Upper lobe of right lung (tissue), 1 donor: ENCODE results near the gene XRRA1. TPM values are rescaled to one million over a fixed set of nuclear protein-coding genes. Genes with fewer than 3 reads are reported as not detected.

Source experiments
- ATAC-seq: fragments of 200-7000 bp; cut with Tn5 transposase; one replicate; pipeline ENCODE4 v1.9.1; 2020; ENCODE audit warnings: mild to moderate bottlenecking, moderate library complexity
- DNase-seq: peaks from one replicate; pipeline ENCODE4 v3.0.0-alpha.2; 2020
- H3K27ac ChIP-seq: fragments of 200-600 bp; one replicate; pipeline ENCODE4 v1.8.0; 2022
- H3K27me3 ChIP-seq: fragments of 200-600 bp; one replicate; pipeline ENCODE4 v1.8.0; 2022; ENCODE audit warnings: mild to moderate bottlenecking
- H3K36me3 ChIP-seq: fragments of 200-600 bp; one replicate; pipeline ENCODE4 v1.8.0; 2022
- H3K4me1 ChIP-seq: fragments of 200-600 bp; one replicate; pipeline ENCODE4 v1.8.0; 2022
- H3K4me3 ChIP-seq: fragments of 200-600 bp; one replicate; pipeline ENCODE4 v1.8.0; 2022; ENCODE audit warnings: mild to moderate bottlenecking
- H3K9me3 ChIP-seq: fragments of 200-600 bp; one replicate; pipeline ENCODE4 v1.8.0; 2022
- CTCF ChIP-seq: fragments of 200-600 bp; IDR thresholded peaks from one replicate; pipeline ENCODE4 v1.8.0; 2022; ENCODE audit warnings: antibody characterized with exemption
- intact Hi-C: fragments of 100-400 bp; cut with DNase I; formaldehyde crosslinking; loops from one replicate; pipeline ENCODE4 v1.11.0; 2022
- total RNA-seq: library from RNA; stranded (reverse); fragmentation: NEBNext Ultra II Directional; extraction: Animal tissue kit (Norgen Biotek cat#: 25700); gene quantifications from one replicate; pipeline ENCODE4 v1.2.1, GENCODE V29; 2021
- donor health status: DM: no; HTN: yes; CAD: no; lungs with severe emphysema.

The XRRA1 gene
- total RNA-seq, 1 donor from 2014 or later, result 10.6 TPM

- DNase-seq, result no peak
- no peak for TF ChIP-seq CTCF
- intact Hi-C loops, result no loop called here
- no peaks in the 10 kb centered on the region for H3K9me3 ChIP-seq
- no peaks in the 10 kb centered on the region for H3K27me3 ChIP-seq
- no peaks in the 10 kb centered on the region for H3K4me1 ChIP-seq
- H3K36me3 ChIP-seq, result peaks cover 6% of the 10 kb centered on the region
- no peak overlapping the region for H3K4me3 ChIP-seq
- H3K27ac ChIP-seq, result no peak overlapping the region
- ATAC-seq, result no peak
These were observed 21.4 kb downstream of the XRRA1 start for GRCh38 chr11:74927496-74927895.

GRCh38 chr11:74926304-74927030 lies 22.4 kb downstream of the XRRA1 start:
- DNase-seq (no peak), ATAC-seq (no peak)
- Histone ChIP-seq H3K27ac (no peak overlapping the region), H3K9me3 (no peaks in the 10 kb centered on the region), H3K36me3 (peaks cover 5% of the 10 kb centered on the region), H3K4me3 (no peak overlapping the region), H3K27me3 (no peaks in the 10 kb centered on the region), H3K4me1 (no peaks in the 10 kb centered on the region)
- intact Hi-C loops, result no loop called here
- TF ChIP-seq CTCF, result no peak

- intact Hi-C loops, result no loop called here
These were observed 23.6 kb downstream of the XRRA1 start for GRCh38 chr11:74925281-74925680.

GRCh38 chr11:74923125-74923524 lies 25.8 kb downstream of the XRRA1 start:
- intact Hi-C loops, result no loop called here
- no peak overlapping the region for H3K4me3 ChIP-seq
- no peak for DNase-seq
- H3K27me3 ChIP-seq, result no peaks in the 10 kb centered on the region
- no peak for TF ChIP-seq CTCF
- peaks cover 27% of the 10 kb centered on the region for H3K36me3 ChIP-seq
- H3K4me1 ChIP-seq, result no peaks in the 10 kb centered on the region
- H3K9me3 ChIP-seq, result no peaks in the 10 kb centered on the region
- no peak for ATAC-seq
- H3K27ac ChIP-seq, result no peak overlapping the region

More at GRCh38 chr11:74925281-74925680, 23.6 kb downstream of the XRRA1 start:
- Histone ChIP-seq H3K4me3 (no peak overlapping the region), H3K36me3 (peaks cover 15% of the 10 kb centered on the region), H3K27me3 (no peaks in the 10 kb centered on the region), H3K9me3 (no peaks in the 10 kb centered on the region), H3K27ac (no peak overlapping the region), H3K4me1 (no peaks in the 10 kb centered on the region)
- ATAC-seq, result no peak
- no peak for DNase-seq
- TF ChIP-seq CTCF, result no peak

GRCh38 chr11:74909812-74910211 lies 39.1 kb downstream of the XRRA1 start:
- no peak overlapping the region for H3K4me3 ChIP-seq
- no peak for ATAC-seq
- DNase-seq, result no peak
- no peaks in the 10 kb centered on the region for H3K27me3 ChIP-seq
- H3K4me1 ChIP-seq, result no peaks in the 10 kb centered on the region
- no peak for TF ChIP-seq CTCF
- peaks cover 25% of the 10 kb centered on the region for H3K36me3 ChIP-seq
- intact Hi-C loops, result no loop called here
- no peaks in the 10 kb centered on the region for H3K9me3 ChIP-seq
- no peak overlapping the region for H3K27ac ChIP-seq
